ENCODE data around the gene UBE4A.

DNA sequence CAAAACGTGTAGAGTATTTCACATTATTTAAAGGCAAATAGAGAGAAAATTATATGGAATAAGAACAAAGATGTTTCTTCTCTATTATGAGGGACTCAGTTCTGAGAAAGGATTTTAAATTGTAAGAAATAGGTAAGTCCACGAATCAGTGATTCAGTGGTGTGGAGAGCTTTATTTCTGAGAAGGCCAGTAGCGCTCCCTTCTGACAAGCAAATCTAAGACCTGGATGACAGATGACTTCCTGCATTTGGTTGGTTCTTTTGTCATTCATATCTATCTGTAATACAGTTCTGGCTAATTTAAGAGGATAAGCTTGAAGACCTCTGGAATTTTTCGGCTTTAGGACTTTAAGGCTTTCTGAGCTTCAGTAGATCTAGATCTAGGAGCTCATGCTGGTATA lies 47.9 kb upstream of the UBE4A start:
- no peak for TF ChIP-seq EZH2 (IDR thresholded peaks at IDR 0.05; ENCODE audit: low read length, missing control alignments)
- TF ChIP-seq, protein P1, sequence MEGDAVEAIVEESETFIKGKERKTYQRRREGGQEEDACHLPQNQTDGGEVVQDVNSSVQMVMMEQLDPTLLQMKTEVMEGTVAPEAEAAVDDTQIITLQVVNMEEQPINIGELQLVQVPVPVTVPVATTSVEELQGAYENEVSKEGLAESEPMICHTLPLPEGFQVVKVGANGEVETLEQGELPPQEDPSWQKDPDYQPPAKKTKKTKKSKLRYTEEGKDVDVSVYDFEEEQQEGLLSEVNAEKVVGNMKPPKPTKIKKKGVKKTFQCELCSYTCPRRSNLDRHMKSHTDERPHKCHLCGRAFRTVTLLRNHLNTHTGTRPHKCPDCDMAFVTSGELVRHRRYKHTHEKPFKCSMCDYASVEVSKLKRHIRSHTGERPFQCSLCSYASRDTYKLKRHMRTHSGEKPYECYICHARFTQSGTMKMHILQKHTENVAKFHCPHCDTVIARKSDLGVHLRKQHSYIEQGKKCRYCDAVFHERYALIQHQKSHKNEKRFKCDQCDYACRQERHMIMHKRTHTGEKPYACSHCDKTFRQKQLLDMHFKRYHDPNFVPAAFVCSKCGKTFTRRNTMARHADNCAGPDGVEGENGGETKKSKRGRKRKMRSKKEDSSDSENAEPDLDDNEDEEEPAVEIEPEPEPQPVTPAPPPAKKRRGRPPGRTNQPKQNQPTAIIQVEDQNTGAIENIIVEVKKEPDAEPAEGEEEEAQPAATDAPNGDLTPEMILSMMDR (conservative IDR thresholded peaks at IDR 0.05 in 1 of 2, IDR thresholded peaks at IDR 0.05 in 1 of 2; ENCODE audit: low read depth in 1 of 2, low read length in 2 of 2): no peak

All from fibroblast of lung (primary cell).